HG03025 (cell line): ENCODE measurements around the gene PCDHGA8.
"Not testable (repeated sequence)": the region's sequence is repeated elsewhere in the genome, so short reads cannot be mapped to it uniquely, and the experiment has no call there.

ENCODE experiments used
- ATAC-seq: cut with Tn5 transposase; IDR thresholded peaks from one replicate; pipeline ENCODE4 v1.9.1; 2021; ENCODE audit warnings: mild to moderate bottlenecking, moderate library complexity; ENCODE audit not compliant: unreplicated experiment, low FRiP score

PCDHGA8 gene

GRCh38 chr5:141399555-141400258, 7.3 kb downstream of the PCDHGA8 start:
- ATAC-seq, result no peak

- ATAC-seq, result no peak
Observed at GRCh38 chr5:141402553-141403243, 10.3 kb downstream of the PCDHGA8 start, which contains the start of gene PCDHGA9. TSS of gene PCDHGA9 (plus strand) at chr5:141402778. CDS start at chr5:141402953, 175 bp downstream.

- ATAC-seq, result no peak
Observed at GRCh38 chr5:141403387-141403786, 11.0 kb downstream of the PCDHGA8 start.

- not testable (repeated sequence) for ATAC-seq
Observed at GRCh38 chr5:141407790-141408505, 15.5 kb downstream of the PCDHGA8 start, which contains the start of gene PCDHGB6. TSS of gene PCDHGB6 (plus strand) at chr5:141408021. CDS start at chr5:141408203, 182 bp downstream.

GRCh38 chr5:141409598-141410306, 17.3 kb downstream of the PCDHGA8 start:
- no peak for ATAC-seq

- no peak for ATAC-seq
Observed at GRCh38 chr5:141411575-141411974, 19.1 kb downstream of the PCDHGA8 start.

GRCh38 chr5:141412854-141413539, 20.6 kb downstream of the PCDHGA8 start, which contains the start of gene PCDHGA10:
TSS of gene PCDHGA10 (plus strand) at chr5:141412987. CDS start at chr5:141413176, 189 bp downstream.
- peak; percentile 50 for ATAC-seq

- ATAC-seq, result no peak
Observed at GRCh38 chr5:141413540-141414069, 21.2 kb downstream of the PCDHGA8 start.

- ATAC-seq, result not testable (repeated sequence)
Observed at GRCh38 chr5:141414548-141415274, 22.3 kb downstream of the PCDHGA8 start.

GRCh38 chr5:141415275-141415618, 22.8 kb downstream of the PCDHGA8 start:
- not testable (repeated sequence) for ATAC-seq

- ATAC-seq, result peak; percentile 78
Observed at GRCh38 chr5:141417494-141418172, 25.2 kb downstream of the PCDHGA8 start, which contains the start of gene PCDHGB7. TSS of gene PCDHGB7 (plus strand) at chr5:141417677. CDS start at chr5:141417860, 183 bp downstream.

GRCh38 chr5:141419074-141419880, 26.8 kb downstream of the PCDHGA8 start:
- ATAC-seq, result no peak

GRCh38 chr5:141420855-141421488, 28.5 kb downstream of the PCDHGA8 start, which contains the start of gene PCDHGA11:
TSS of gene PCDHGA11 (plus strand) at chr5:141421051. CDS start at chr5:141421228, 177 bp downstream.
- no peak for ATAC-seq

GRCh38 chr5:141421489-141421855, 29.0 kb downstream of the PCDHGA8 start:
- ATAC-seq, result no peak

- no peak for ATAC-seq
Observed at GRCh38 chr5:141422742-141423291, 30.4 kb downstream of the PCDHGA8 start.

- no peak for ATAC-seq
Observed at GRCh38 chr5:141427783-141428426, 35.5 kb downstream of the PCDHGA8 start.
